Measurements from ENCODE around the gene TRPM2.

The TRPM2 gene

GRCh38 chr21:44322621-44323325 lies 30.6 kb upstream of the TRPM2 start:
- no peak for FAIRE-seq

- no peak for FAIRE-seq
These were observed 29.8 kb upstream of the TRPM2 start for GRCh38 chr21:44323591-44323990.

- FAIRE-seq: no peak
These were observed 29.1 kb upstream of the TRPM2 start for GRCh38 chr21:44324106-44324853.

- FAIRE-seq: no peak
These were observed 28.6 kb upstream of the TRPM2 start for GRCh38 chr21:44324854-44325107.

GRCh38 chr21:44325386-44326271 lies 27.8 kb upstream of the TRPM2 start:
- no peak for FAIRE-seq

GRCh38 chr21:44326272-44326647 lies 27.2 kb upstream of the TRPM2 start:
- FAIRE-seq: no peak

- no peak for FAIRE-seq
These were observed 26.5 kb upstream of the TRPM2 start for GRCh38 chr21:44326716-44327602.

GRCh38 chr21:44327603-44327974 lies 25.8 kb upstream of the TRPM2 start:
- no peak for FAIRE-seq

- no peak for FAIRE-seq
These were observed 25.1 kb upstream of the TRPM2 start for GRCh38 chr21:44328242-44328895.

- no peak for FAIRE-seq
These were observed 24.1 kb upstream of the TRPM2 start for GRCh38 chr21:44329086-44329889.

GRCh38 chr21:44329971-44330681 lies 23.3 kb upstream of the TRPM2 start:
- FAIRE-seq: no peak

GRCh38 chr21:44330698-44331097 lies 22.7 kb upstream of the TRPM2 start:
- FAIRE-seq: no peak

- no peak for FAIRE-seq
These were observed 22.2 kb upstream of the TRPM2 start for GRCh38 chr21:44331209-44331608.

- no peak for FAIRE-seq
These were observed 21.6 kb upstream of the TRPM2 start for GRCh38 chr21:44331650-44332307.

GRCh38 chr21:44332383-44332782 lies 21.0 kb upstream of the TRPM2 start:
- FAIRE-seq: no peak

GRCh38 chr21:44332965-44333364 lies 20.5 kb upstream of the TRPM2 start:
- FAIRE-seq: no peak

- FAIRE-seq: no peak
These were observed 19.7 kb upstream of the TRPM2 start for GRCh38 chr21:44333509-44334328.

- FAIRE-seq: no peak
These were observed 18.9 kb upstream of the TRPM2 start for GRCh38 chr21:44334329-44335030.
